OCI-LY3 (cell line): Measurements from ENCODE around the gene SLAMF6.
"Not testable (repeated sequence)": the region's sequence is repeated elsewhere in the genome, so short reads cannot be mapped to it uniquely, and the experiment has no call there.

Source experiments
- CTCF ChIP-seq: fragments of 200-600, 300-600 bp; sonication (generic); IDR thresholded peaks from 2 replicates; pipeline ENCODE4 v1.5.1; 2014; ENCODE audit warnings: antibody characterized with exemption, low read length, low read depth
- EZH2phosphoT487 ChIP-seq: fragments of 200-600 bp; shearing (Covaris generic); IDR thresholded peaks from 2 replicates; pipeline ENCODE4 v1.6.1; 2018; ENCODE audit warnings: antibody characterized with exemption, mixed run types, low read depth

DNA sequence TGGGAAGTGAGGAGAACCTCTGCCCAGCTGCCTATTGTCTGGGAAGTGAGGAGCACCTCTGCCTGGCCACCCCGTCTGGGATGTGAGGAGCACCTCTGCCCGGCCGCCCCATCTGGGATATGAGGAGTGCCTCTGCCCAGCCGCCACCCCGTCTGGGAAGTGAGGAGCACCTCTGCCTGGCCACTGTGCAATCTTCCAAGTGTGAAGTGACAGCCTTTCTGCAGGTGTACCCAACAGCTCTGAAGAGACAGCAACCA, 9.4 kb upstream of the SLAMF6 start:
- not testable (repeated sequence) for TF ChIP-seq CTCF, EZH2phosphoT487
